HG03442 (cell line): ENCODE data around the gene BMP4.

Experiments used
- ATAC-seq: cut with Tn5 transposase; IDR thresholded peaks from one replicate; pipeline ENCODE4 v1.9.1; 2021; ENCODE audit warnings: mild to moderate bottlenecking, moderate library complexity; ENCODE audit not compliant: unreplicated experiment

BMP4 gene

DNA sequence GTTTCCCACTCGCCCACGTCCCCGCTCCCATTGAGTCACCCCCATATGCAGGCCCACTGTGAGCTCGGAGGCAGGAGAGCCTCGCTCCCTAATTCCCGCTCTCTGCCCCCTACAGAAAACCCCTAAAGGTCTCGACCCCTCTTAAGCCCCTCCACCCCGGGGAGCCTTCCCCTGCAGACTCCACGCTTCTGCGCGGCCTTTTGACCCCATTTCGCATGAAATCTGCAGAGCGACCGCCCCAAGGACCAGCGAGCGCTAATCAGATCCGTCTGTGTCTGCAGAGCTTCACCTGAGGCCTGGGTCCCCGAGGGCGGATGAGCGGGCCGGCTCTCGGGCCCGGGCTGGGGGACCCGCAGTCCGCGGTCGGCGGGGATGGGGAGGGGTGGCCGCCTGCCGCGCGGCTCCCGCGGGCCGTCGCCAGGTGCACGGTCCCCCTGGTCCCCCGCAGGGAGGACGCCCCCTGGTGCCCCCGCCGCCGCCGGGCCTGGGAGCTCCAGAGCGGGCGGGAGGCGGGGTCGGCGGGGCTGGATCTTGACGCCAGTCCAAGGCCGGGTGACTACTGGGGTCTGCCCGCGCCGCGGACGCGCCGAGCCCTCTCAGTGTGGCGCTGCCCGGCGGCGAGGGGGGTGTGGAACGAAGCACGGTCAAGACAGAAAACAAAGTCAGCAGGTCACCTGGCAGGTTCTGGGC, 10.1 kb downstream of the BMP4 start:
- no peak for ATAC-seq

DNA sequence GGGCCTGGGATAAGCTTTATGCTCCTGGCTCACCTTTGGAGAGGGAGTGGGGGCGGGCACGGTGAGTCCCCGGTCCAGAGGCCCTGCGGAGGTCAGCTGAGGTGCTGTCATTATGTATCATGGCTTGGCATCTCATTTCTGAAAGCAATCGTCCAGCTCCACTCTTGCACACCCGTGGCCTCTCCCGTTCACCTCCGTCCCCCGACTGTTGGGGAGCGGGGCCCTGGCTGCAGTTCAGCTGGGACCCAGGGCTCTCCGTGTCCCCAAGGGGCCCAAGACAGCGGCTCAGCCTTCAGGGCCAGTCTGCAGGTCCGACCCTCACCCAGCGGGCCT, 10.6 kb downstream of the BMP4 start:
- no peak for ATAC-seq

DNA sequence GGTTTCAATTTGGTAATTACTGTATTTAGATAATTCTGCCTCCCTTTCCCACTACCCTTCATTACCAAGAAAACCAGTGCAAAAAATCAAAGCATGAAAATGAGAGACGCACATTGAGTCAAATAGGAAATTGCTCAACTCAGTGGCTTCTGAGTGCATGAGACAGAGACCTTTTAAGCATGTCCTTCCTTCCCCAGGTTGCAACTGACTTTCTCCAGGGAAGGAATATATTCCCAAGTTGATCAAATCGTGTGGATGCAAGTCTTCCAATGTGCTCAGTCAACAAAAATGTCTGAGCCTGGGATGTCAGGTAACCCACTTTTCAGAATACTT, 12.9 kb downstream of the BMP4 start:
- ATAC-seq: no peak

DNA sequence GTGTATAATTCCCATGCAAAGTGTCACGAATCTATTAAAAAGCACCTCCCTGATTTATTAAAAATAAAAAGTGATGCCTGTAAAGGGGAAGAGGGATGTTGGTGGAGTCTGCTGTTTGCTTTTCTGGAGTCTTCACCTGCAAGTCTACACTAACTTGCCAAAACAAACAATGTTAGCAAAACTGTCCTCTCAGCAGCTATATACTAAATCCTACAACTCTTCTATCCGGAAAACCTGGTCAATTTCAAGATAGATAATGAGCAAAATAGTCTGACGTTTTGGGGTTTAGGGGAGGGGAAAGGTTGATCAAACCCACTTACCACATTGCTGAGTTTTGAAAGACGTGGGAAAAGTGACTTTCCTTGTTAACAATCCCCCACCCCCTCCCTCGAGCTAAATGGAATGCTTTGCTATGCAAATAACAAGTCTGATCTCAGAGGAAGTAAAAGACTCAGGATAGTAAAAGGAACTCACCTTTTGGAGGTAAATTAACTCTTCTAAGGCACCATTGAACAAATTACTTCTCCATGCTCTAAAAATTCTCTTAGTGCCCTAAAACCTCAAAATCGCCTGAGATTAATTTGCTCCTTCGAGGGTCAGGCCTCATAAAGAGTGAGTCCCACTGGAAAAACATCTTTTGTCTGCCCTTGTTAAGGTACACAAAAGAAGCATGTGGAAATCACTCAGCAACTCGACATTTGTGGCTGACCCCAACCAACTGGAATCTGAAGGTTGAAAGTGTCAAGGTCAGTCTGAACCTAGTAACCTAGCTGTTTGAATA, 13.5 kb downstream of the BMP4 start:
- no peak for ATAC-seq

DNA sequence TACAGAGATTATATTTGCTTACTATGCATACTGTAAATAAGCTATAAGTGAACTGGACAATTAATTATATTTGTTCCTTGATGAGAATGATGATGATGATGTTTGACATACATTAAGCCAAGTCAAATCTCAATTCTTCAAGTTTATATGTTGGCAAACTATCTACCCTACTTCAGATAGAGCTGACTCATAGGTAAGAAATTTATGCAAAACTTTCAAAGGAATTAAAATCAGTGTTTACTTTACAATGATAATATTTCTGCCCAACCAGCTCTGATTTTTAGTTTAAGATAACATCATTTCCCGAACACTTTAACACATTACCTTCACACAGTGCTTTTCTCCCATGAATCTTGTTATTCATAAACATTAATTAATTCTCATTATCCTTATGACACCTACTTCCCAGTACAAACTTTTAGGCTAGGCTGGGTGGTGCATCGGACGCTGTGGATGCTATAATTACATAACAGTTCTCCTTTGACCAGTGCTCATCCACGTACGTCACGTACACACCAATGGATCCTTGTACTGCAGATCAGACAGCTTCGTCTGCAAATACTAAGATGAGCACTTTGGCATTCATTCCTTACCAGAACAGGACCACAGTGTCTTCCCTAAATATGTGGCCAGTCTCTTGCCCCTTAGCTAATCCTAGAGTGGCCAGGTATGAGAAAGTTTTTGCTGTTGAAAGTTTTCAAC, 18.3 kb downstream of the BMP4 start:
- ATAC-seq: no peak

DNA sequence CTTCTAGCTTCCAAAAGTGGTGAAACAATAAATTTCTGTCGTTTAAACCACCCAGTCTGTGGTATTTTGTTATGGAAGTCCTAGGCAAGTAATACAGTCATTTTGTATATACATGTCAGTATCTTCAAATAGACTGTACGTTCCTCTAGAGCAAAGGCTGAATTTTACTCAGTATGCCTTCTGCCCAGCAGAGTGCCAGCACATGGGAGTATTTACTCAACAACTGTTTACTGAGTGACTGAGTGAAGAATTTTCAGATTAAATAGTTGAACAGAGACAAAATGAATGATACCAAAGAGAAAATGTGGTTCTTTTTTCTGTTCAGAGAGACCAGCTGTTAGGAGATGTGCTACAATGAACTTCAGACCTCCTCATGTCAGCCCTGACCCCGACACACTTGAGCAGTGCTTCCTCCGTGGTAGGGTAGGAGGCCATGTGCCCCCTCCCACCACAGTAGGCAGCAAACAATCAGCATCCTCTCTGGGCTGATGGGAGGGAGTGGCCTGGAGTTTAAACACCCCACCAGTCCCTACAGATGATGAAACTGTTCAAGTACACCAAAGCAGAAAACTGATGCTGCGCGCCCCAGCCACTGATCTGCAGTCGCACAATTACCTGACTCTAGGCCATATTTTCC, 21.7 kb downstream of the BMP4 start:
- ATAC-seq: no peak

DNA sequence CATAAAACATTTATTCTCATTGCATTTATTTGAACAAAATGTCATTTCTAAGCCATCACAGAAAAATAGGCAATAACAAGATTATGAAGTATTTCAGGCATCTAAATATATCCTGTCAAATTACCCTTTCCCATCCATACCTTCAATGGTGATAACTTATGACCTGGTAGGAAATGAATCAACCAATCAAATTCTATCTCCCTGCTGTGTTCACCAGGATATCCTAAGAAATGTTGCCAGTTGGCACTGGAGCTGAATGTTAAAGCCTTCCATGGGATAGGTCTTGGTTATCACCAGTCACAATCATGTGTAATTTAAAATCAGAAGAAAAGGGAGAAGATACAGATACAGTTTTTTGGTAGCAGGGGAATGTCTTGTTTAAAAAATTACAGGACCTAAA, 23.7 kb downstream of the BMP4 start:
- no peak for ATAC-seq

DNA sequence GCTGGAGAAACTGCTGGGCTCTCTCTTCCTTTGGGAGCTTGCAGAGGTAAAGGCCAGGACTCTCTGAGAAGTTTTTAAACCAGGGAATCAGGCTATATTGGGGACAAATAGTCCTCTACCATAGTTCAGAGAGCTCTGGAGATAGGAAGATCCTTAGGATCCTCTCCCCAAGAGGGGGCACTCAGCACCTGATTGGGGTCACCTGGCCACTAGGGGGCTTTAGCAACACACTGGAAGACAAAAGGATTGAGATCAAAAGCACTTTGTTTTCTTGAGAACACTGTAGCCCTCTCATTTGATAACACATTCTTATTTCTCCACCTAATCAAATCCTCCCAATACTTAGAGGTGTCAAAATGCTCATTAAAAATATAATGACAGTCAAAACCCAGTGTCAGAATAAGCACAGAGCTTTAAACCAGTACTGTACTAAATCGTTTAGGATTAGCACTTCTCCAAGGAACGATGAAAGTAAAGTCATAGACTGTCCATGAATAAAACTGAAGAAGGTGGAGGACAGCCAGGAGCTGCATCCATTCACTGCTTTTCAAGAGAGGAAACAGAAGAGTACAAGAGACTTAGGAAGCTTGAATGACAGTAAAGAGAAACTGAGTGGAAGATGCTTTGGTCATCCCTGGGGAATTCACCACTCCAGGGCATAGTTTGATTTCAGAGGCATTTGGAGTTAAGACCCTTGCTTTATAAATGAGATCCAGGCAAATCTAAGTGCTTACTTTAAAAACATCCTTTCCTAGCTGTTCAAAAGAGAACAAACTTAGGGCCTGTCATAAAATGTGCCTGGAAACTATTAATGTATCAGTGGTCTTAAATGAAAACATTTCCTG, 26.5 kb downstream of the BMP4 start:
- no peak for ATAC-seq

DNA sequence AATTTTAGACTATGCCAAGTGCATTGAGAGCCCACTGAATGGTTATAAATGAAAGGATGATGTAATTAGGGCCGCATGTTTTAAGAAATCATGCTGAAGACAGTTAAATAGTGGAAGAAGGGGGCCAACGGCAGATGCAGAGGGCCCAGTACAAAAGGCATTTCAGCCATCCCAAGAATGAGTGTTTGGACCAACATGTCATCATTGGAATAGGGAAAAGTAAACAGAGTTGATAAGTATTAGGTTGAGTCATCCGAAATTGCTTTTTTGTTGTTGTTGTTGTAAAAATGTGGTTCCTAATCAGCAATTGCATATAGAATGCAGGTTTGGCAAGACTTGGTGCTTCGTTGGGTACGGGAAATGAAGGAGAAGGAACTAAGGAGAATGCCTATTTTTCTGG, 29.5 kb downstream of the BMP4 start:
- no peak for ATAC-seq

DNA sequence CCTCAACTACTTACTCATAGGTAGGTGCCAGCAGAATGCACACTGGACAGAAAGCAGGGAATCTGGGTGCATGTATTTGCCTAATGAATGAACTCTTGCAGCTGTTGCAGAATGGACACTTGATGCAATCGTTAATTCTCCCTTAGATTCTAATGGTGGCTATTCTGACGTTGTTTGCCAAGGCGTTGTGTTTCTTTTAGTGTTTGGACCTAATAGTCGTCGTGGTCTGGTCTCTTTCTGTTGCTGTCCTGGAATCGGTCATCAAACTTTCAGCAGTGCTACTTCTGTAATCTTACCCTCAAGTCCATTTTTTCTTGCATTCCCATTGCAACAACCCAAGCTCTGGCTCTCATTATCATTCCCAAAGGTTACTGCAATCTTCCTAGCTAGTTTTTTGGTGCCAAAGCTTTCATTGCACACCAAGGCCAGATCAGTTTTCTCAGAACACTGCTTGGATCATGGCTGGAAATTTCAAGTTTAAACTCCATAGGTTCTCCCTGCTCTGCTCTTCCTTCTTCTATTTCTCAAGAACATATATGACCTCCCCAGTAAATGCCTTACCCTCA, 31.3 kb downstream of the BMP4 start:
- ATAC-seq: no peak

DNA sequence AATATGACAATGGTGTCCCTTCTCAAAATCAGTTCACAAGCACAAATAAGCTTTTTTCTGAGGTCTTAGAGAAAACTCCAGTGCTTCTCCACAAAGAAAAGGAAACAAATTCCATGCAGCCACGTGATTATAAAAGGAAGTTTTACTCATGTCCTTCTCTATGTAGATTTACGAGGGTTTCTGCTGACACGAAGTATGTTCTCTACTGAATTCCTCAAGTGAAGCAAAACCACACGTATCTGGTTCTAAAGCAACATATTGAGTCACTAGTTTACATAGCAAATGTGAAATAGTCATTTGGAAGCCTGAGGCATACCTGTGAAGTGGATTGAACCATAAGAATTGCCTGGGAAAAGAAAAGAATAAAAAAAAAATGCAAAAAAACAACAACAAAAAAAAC, 31.9 kb downstream of the BMP4 start:
- no peak for ATAC-seq

DNA sequence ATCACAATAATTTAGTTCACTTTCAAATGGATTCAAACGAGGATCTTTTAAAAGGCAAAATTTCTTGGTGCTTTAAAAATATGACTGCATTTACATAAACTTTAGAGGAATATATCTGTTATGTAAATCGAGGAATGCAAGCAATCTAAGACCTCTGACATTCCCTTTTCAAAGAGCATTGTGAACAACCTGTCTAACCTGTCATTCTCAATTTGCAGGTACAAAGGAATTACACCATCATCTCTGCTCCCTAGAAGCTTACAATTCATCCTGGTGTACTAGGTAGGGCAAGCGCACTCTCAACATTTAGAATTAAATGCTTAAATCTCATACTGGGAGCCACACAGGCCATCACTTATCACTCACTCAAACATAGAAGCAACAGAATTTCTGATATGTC, 35.6 kb downstream of the BMP4 start:
- ATAC-seq: no peak

DNA sequence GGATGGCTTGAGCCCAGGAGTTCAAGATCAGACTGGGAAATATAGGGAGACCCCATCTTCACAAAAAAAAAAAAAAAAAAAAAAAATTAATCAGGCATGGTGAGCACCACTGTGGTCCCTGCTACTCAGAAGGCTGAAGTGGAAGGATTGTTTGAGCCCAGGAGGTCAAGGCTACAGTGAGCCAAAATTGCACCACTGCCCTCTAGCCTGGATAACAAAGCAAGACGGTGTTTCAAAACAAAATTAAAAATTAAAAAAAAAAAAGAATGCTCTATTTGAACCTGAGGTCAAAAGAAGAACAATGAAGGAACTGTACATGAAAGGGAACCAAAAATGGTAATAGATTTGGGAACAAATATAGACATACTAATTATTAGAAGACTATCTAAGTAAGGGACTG, 40.4 kb downstream of the BMP4 start:
- ATAC-seq: no peak

DNA sequence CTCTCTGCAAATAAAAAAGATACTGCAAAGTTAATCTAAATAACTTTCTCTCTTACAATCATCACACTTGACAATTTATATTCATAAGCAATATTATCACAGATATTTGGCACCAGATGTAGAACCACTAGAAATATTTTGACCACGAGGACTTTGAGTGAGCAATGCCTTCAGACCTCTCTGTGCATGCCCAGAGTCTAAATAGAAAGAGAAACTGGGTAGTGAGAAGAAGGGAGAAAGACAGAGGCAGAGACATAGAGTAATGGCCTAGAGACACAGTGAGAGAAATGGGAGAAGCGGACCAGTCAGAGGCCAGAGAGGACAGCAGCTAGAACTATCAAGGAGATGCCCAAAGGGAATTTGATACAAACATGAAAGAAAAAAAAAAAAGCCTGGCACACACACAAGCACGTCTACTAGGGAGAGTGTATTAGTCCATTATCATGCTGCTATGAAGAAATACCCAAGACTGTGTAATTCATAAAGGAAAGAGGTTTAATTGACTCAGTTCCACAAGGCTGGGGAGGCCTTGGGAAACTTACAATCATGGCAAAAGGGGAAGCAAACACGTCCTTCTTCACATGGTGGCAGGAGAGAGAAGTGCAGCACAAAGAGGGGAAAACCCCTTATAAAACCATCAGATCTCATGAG, 41.1 kb downstream of the BMP4 start:
- ATAC-seq: no peak

DNA sequence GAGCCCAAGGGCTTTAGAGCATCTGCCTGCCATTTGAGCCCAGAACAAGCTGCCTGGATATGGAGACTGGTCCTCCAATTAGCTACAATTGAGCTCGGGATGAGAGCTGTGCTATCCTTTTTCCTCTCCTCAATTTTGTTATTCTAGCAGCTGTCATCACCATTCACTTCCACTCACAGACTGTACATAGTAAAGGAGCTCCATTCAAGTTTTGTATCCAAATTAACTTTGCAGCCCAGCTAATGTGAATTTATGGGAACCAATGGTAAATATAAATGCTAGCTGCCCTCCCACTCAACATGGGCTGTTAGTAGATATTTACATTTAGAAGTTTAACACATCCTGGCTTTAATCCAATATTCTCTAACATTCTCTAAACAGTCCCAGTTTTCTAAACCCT, 44.6 kb downstream of the BMP4 start:
- ATAC-seq: no peak

DNA sequence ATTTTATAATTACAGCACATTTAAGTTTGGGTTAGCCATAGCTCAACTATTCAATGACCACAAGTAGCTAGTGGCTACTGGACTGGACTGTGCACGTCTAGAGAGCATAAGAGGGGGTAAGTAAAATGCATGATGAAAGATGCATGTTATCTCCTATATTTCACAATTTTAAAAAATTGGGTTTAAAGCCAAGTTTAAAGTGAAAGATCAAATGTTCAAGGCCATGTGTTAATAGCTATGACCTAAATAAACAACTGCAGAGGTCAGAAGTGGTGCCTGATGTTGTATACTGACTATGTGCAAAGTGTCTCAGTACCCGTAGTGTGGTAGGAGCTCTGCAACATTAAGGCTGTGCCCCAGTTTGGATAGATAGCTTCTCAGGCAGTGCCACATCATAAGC, 48.2 kb downstream of the BMP4 start:
- no peak for ATAC-seq

DNA sequence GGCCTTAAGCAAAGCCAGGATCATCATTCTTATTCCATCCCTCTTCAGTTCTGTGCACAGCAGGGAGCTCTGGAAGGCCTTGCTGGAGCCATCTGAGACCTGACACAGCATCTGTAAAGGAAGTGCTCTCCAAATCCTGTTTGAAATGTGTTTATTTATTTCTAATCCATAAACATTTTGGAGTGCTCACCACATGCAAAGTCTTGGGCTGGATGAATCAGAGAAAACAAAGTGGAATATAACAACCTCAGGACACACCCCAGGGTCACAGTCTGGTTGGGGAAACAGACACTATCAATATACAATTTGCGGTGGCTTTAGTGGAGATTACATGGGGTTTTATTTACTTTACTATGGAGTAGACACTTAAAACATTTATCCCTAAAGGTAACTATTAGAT, 54.3 kb downstream of the BMP4 start:
- no peak for ATAC-seq

DNA sequence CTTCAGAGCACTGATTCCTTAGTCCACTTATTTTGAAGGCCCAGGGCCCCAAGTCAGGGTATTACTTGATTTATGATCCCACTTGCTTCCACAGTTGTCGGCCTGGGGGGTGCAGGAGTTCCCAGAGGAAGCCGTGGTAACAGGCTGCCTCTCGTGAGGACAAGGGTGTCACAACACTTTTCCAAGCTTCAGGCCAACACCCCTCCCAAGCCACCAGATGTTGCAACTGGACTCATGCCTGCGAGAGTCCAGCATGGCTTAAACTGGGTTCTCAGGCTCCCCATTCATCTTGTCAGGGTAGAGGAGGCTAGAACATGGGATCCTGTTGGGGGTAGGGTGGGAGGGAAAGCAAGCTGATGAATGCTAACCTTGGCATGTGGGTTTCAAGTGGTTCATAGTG, 56.1 kb downstream of the BMP4 start:
- no peak for ATAC-seq
